GM12865 (cell line): ENCODE data around the gene RGS19.

Source experiments
- DNase-seq: peaks from one replicate; pipeline ENCODE4 v3.0.0; 2010; ENCODE audit warnings: low read depth
- H3K4me3 ChIP-seq: 2 replicates; pipeline ENCODE4 v1.5.1; 2011; ENCODE audit warnings: mild to moderate bottlenecking, low read depth, low read length, control low read depth
- TF ChIP-seq, protein P1 (sequence below): IDR thresholded peaks from 2 replicates; pipeline ENCODE4 v1.5.1; 2011; ENCODE audit warnings: low read length, control low read depth, low read depth, inconsistent platforms; ENCODE audit not compliant: insufficient read depth; ENCODE audit errors: missing control alignments

RGS19 gene

DNA sequence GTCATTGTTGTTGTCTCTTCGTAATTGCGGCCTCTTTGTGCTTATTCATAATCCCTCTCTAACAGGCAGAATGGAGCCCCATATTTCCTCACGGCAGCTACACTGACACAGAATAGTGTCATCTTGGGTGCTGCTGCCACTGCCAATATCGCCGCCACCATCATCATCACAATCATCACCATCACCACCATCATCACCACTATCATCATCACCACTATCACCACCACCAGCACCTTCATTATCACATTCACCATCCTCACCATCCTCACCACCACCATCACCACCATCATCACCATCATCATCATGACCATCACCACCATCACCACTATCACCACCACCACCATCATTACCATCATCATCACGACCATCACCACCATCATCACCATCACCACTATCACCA lies 17.2 kb upstream of the RGS19 start:
- no peak for DNase-seq
- H3K4me3 ChIP-seq = no peak overlapping the region
- TF ChIP-seq, protein P1, sequence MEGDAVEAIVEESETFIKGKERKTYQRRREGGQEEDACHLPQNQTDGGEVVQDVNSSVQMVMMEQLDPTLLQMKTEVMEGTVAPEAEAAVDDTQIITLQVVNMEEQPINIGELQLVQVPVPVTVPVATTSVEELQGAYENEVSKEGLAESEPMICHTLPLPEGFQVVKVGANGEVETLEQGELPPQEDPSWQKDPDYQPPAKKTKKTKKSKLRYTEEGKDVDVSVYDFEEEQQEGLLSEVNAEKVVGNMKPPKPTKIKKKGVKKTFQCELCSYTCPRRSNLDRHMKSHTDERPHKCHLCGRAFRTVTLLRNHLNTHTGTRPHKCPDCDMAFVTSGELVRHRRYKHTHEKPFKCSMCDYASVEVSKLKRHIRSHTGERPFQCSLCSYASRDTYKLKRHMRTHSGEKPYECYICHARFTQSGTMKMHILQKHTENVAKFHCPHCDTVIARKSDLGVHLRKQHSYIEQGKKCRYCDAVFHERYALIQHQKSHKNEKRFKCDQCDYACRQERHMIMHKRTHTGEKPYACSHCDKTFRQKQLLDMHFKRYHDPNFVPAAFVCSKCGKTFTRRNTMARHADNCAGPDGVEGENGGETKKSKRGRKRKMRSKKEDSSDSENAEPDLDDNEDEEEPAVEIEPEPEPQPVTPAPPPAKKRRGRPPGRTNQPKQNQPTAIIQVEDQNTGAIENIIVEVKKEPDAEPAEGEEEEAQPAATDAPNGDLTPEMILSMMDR = no peak

GRCh38 chr20:64095927-64096326 lies 16.6 kb upstream of the RGS19 start:
- DNase-seq = no peak
- TF ChIP-seq, protein P1 = no peak
- H3K4me3 ChIP-seq = no peak overlapping the region

DNA sequence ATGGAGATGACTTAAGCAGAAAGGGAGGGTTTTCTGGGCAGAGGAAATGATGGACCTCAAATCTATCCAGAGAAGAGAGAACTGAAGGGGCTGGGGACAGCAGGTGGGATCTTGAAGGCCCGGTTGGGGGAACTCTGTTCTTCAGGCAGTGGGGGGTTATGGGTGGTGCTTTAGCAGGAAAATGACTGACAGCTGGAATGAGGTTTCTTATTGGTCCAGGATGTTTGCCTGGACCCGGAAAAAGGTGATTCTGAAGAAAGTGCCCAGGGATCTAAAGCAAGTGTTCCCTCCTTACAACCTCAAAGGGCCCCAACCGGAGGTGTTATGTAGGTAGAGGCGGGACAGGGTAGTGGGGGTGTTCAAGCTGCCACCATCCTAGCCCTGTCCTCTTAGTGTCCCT lies 16.1 kb upstream of the RGS19 start:
- TF ChIP-seq, protein P1 = no peak
- no peak for DNase-seq
- no peak overlapping the region for H3K4me3 ChIP-seq

GRCh38 chr20:64093013-64093503 lies 13.7 kb upstream of the RGS19 start:
- DNase-seq = no peak
- TF ChIP-seq, protein P1 = no peak
- H3K4me3 ChIP-seq = no peak overlapping the region

- no peak overlapping the region for H3K4me3 ChIP-seq
- no peak for DNase-seq
- TF ChIP-seq, protein P1 = no peak
These were observed 13.1 kb upstream of the RGS19 start for GRCh38 chr20:64092258-64093012.

GRCh38 chr20:64091770-64092169 lies 12.5 kb upstream of the RGS19 start:
- no peak for DNase-seq
- no peak overlapping the region for H3K4me3 ChIP-seq
- TF ChIP-seq, protein P1 = no peak

DNA sequence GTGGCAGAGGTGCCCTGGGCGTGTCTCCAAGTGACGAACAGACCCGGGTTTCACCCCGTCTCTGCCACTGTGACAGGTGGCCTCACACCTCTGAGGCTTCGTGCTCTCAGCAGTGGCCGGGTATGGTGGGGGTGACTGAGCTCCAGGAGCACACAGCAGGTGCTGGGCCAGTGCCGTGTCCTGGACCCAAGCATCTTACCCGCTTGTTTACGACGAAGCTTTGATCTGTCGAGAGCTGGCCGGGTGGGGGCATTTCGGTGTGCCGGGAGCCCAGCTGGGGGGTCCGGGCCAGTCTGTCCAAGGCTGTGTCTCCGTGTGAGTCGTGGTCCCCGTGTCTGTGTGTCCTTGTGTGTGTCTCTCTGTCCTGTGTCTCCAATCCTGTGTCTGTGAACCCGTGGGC lies 12.0 kb upstream of the RGS19 start:
- DNase-seq = no peak
- no peak overlapping the region for H3K4me3 ChIP-seq
- TF ChIP-seq, protein P1 = no peak
